GM18498 (cell line): ENCODE results near the gene ZNF329.
A peak's percentile ranks its signal among the peaks of the same experiment; 100 is the strongest.
"Not testable (repeated sequence)": the region's sequence is repeated elsewhere in the genome, so short reads cannot be mapped to it uniquely, and the experiment has no call there.

ENCODE experiments used
- ATAC-seq: cut with Tn5 transposase; IDR thresholded peaks from one replicate; pipeline ENCODE4 v1.9.1; 2021; ENCODE audit warnings: mild to moderate bottlenecking, moderate library complexity; ENCODE audit not compliant: unreplicated experiment

ZNF329 gene

GRCh38 chr19:58150328-58150921 is at the start of gene ZNF329:
Gene ZNF329 (minus strand): TSS chr19:58150789. CDS start chr19:58129503, 21,286 bp downstream.
- peak; percentile 63 for ATAC-seq

DNA sequence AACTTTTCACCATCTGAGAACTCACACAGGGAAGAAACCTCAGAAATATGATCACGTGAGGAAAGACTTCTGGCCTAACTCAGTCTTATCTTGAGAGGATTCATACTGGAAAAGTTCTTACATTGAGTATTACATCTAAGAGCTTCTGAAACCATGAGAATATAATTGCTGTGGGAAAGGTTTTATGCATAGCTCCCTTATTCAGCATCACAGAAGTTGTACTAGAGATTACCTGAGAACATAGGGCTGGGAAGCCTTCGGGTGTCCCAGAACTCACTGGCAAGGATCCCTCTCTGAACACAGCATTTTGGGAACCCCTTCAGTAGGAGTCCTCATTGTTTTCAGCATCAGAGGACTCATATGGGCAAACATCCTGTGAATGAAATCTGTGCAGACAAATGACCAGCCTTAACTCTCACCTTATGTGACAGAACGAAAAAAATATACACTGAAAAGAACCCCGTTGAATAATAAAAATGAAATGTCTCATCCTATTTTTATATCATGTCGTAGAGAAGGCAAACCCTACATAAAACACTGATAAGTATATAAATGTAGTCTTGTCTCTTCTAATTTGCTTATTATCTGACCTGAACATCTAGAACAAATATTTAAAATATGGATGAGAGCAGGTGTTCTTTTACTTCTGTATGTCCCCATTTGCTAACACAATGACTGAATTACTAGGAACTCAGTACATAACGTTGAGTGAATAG is 46.5 kb upstream of the ZNF329 start:
- no peak for ATAC-seq

DNA sequence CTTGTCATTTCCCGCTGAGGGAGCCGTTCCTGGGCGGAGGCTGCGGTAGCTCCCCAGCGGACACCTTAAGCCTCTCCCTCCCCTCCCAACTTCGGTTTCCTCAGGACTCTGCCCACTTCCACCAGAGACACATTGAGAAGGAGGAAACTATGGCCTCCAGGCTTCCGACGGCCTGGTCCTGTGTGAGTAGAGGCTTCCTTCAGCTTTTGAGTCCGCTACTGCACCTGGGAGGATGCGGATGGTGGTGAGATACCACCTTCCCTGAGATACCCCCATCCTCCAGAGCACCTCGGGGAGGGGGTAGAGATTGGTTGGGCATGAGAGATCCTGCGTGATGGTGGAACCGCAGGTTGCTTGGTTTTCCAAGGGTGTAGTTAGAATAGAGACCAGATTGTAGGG is 33.2 kb upstream of the ZNF329 start:
- no peak for ATAC-seq

GRCh38 chr19:58182989-58183816 is 32.6 kb upstream of the ZNF329 start, which contains the start of gene ZNF274:
Gene ZNF274 (plus strand): TSS chr19:58183061. CDS start chr19:58183966, 905 bp downstream.
- peak; percentile 93 for ATAC-seq

- peak; percentile 6 for ATAC-seq
Observed at GRCh38 chr19:58182577-58182988, 32.0 kb upstream of the ZNF329 start.

GRCh38 chr19:58181902-58182576 is 31.4 kb upstream of the ZNF329 start:
- no peak for ATAC-seq

DNA sequence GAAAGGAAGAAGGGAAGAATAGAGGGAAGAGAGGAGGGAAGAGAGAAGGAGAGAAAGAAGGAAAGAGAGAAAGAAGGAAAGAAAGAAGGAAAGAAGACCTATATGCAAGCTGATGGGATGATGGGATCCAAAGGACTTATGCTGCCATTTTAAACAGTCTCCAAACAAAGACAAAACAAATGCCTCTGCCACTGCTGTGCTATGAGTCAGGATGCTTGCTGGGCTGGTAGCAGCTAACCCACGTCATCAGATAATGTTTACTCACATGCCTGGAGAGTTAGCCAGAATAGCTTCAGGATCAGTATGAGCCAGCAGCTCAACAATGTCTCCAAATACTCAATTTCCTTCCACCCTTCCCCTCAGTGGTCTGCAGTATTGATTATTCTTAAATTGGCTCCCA is 20.3 kb upstream of the ZNF329 start:
- ATAC-seq, result no peak

- ATAC-seq, result no peak
Observed at GRCh38 chr19:58166708-58167280, 16.2 kb upstream of the ZNF329 start.

- no peak for ATAC-seq
Observed at GRCh38 chr19:58166268-58166667, 15.7 kb upstream of the ZNF329 start.

DNA sequence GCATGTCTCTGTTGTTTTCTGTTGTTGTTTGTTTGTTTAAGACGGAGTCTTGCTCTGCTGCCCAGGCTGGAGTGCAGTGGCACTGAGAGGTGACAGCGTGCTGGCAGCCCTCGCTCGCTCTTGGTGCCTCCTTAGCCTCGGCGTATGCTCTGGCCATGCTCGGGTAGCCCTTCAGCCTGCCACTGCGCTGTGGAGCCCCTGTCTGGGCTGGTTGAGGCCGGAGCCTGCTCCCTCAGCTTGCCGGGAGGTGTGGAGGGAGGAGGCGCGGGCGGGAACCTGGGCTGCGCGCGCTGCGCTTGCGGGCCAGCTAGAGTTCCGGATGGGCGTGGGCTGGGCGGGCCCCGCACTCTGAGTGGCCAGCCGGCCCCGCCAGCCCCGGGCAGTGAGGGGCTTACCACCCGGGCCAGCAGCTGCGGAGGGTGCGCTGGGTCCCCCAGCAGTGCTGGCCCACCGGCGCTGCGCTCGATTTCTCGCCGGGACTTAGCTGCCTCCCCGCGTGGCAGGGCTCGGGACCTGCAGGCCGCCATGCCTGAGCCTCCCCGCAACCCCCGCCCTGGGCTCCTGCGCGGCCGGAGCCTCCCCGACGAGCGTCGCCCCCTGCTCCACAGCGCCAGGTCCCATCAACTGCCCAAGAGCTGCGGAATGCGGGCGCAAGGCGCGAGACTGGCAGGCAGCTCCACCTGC is 6.6 kb upstream of the ZNF329 start:
- ATAC-seq, result no peak

DNA sequence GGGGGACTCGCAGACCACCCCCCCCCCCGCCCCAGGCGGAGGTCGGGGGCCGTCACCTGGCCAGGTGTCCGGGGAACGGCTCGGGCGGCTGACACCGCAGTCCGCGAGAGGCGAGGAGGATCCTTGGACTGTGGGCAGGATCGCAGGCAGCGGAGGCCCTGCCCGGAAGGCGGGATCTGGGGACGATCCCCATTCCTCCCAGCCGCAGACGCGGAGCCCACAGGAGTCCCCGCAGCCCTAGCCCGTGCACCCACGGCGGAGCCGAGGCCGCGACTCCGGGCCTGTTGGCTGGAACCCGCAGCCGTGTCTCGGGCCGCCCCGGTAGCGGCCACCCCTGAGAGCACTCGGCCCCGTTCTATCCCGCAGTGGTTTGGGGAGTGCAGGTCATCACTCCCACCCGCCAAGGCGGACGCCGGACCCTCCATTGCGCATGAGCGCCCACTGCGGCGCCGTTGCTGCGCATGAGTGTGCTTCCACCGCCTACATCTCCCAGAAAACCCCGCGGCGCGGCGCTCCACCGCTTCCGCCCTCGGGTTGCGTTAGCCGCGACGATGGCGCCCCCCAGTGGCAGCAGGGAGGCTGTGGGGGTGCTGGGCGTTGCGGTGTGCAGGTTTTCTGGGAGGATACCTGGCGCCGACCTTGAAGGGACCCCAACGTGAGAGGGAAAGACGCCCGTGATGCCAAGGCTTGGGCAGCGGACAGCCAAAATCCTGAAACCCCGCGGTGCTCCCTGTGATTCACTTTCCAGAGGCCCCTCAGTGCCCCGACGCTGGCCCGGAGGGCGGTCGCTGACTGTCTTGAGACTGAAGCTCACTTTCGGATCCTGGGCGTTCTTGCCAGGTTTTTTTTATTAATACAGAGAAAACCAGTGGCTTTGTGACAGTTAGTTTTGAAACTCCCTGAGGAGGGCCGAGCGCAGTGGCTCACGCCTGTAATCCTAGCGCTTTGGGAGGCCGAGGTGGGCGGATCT is 4.4 kb upstream of the ZNF329 start:
- ATAC-seq, result peak; percentile 79

- no peak for ATAC-seq
Observed at GRCh38 chr19:58154287-58154678, 3.7 kb upstream of the ZNF329 start.

- ATAC-seq, result no peak
Observed at GRCh38 chr19:58153386-58153785, 2.8 kb upstream of the ZNF329 start.

- ATAC-seq, result not testable (repeated sequence)
Observed at GRCh38 chr19:58147475-58147874, 3.1 kb downstream of the ZNF329 start.

- no peak for ATAC-seq
Observed at GRCh38 chr19:58145849-58146248, 4.7 kb downstream of the ZNF329 start.

- ATAC-seq, result no peak
Observed at GRCh38 chr19:58134244-58134643, 16.3 kb downstream of the ZNF329 start.

GRCh38 chr19:58129284-58129683 is 21.3 kb downstream of the ZNF329 start:
- no peak for ATAC-seq

- no peak for ATAC-seq
Observed at GRCh38 chr19:58128041-58128685, 22.4 kb downstream of the ZNF329 start.

DNA sequence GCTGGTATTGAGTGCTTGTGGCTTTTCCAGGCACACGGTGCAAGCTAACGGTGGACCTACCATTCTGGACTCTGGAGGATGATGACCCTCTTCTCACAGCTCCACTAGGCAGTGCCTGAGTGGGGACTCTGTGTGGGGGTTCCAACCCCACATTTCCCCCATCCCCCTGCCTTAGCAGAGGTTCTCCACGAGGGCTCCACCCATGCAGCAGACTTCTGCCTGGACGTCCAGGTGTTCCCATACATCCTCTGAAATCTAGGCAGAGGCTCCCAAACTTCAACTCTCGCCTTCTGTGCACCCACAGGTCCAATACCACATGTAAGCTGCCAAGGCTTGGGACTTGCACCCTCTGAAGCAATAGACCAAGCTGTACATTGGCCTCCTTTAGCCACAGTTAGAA is 27.2 kb downstream of the ZNF329 start:
- ATAC-seq, result no peak
